ENCODE measurements around the gene PTPRM.

- TF ChIP-seq CTCF (IDR thresholded peaks at IDR 0.05; ENCODE audit: low read length) (no peak), EZH2phosphoT487 (IDR thresholded peaks at IDR 0.05; ENCODE audit: low read length) (no peak)
These were observed 651.1 kb downstream of the PTPRM start for GRCh38 chr18:8218197-8218596.
